Transverse colon (tissue), 4 donors: ENCODE results near the gene FCER2. TPM values are rescaled to one million over a fixed set of nuclear protein-coding genes. Genes with fewer than 3 reads are reported as not detected.

Experiments
- DNase-seq: peaks from one replicate; pipeline ENCODE4 v3.0.0-alpha.2; 2019
- H3K27ac ChIP-seq, 4 donors: fragments of 200-600 bp; sonication (generic); 2 replicates each; pipeline ENCODE4 v1.5.1; 2016 to 2018; ENCODE audit warnings: inconsistent platforms in 4 of 4
- H3K27me3 ChIP-seq: fragments of 200-600 bp; sonication (generic); 2 replicates; pipeline ENCODE4 v1.5.1; 2017; ENCODE audit warnings: inconsistent platforms
- H3K36me3 ChIP-seq, 4 donors: fragments of 200-600 bp; sonication (generic); 2 replicates each; pipeline ENCODE4 v1.5.1; 2017 to 2019; ENCODE audit warnings: inconsistent platforms in 4 of 4
- H3K4me1 ChIP-seq, 4 donors: fragments of 200-600 bp; sonication (generic); 2 replicates each; pipeline ENCODE4 v1.5.1; 2017 to 2020; ENCODE audit warnings: inconsistent platforms in 4 of 4
- H3K4me3 ChIP-seq, 4 donors: fragments of 200-600 bp; sonication (generic); 1 replicate in 1 of 4; 2 replicates in 3 of 4; pipeline versions ENCODE4 v1.5.1 to v1.6.1; 2017 to 2019; ENCODE audit warnings: inconsistent platforms in 4 of 4
- H3K9me3 ChIP-seq, 2 donors: fragments of 200-600 bp; sonication (generic); 2 replicates each; pipeline ENCODE4 v1.5.1; 2017 to 2019; ENCODE audit warnings: inconsistent platforms in 2 of 2
- CTCF ChIP-seq, 5 experiments: fragments of 200-600 bp in 3 of 5; fragments of 450-650 bp in 2 of 5; sonication (generic) in 3 of 5; IDR thresholded peaks; 1 replicate in 2 of 5; 2 replicates in 3 of 5; pipeline ENCODE4 v1.5.1; 2016 to 2017; ENCODE audit warnings: antibody characterized with exemption in 5 of 5, inconsistent platforms in 3 of 5, mild to moderate bottlenecking in 2 of 5, moderate library complexity in 1 of 5
- EP300 ChIP-seq: sonication (generic); formaldehyde crosslinking; IDR thresholded peaks from one replicate; pipeline ENCODE4 v1.6.1; 2017; ENCODE audit warnings: antibody characterized with exemption, low read depth
- POLR2A ChIP-seq: fragments of 450-650 bp; IDR thresholded peaks from one replicate; pipeline ENCODE4 v1.6.1; 2016; ENCODE audit warnings: antibody characterized with exemption, mild to moderate bottlenecking, moderate library complexity
- POLR2AphosphoS5 ChIP-seq, 3 donors: sonication (generic); formaldehyde crosslinking; IDR thresholded peaks; one replicate each; pipeline ENCODE4 v1.6.1; 2016; ENCODE audit warnings: antibody characterized with exemption in 3 of 3
- WGBS, 2 donors: methylation state at CpG; one replicate each; pipeline ENCODE4 v1.1.5; 2018; ENCODE audit warnings: low coverage in 1 of 2; 5-methylcytosine and 5-hydroxymethylcytosine counted together
- in situ Hi-C, 4 donors: fragments of 200-750 bp; cut with MboI; loops; one replicate each; pipeline versions ENCODE4 v1.15.0 to v1.15.1; 2017; ENCODE audit warnings: low sequenced_read_pairs in 3 of 4, low pct_ligation_motif_present in 1 of 4, low pct_unique_long_range_greater_than_20kb in 1 of 4
- intact Hi-C: fragments of 100-400 bp; cut with DNase I; formaldehyde crosslinking; loops from one replicate; pipeline ENCODE4 v1.15.1; 2023; ENCODE audit warnings: low total_unique reads
- total RNA-seq, 4 donors: library from RNA; depleted of rRNA; stranded (reverse); fragments of >200 nt; gene quantifications; one replicate each; pipeline ENCODE4 v1.1.0, GENCODE V29; 2016

The FCER2 gene
- total RNA-seq, 4 donors from 2014 or later, result 0.27 to 10.1 (median 4.3) TPM; not detected in 1

DNA sequence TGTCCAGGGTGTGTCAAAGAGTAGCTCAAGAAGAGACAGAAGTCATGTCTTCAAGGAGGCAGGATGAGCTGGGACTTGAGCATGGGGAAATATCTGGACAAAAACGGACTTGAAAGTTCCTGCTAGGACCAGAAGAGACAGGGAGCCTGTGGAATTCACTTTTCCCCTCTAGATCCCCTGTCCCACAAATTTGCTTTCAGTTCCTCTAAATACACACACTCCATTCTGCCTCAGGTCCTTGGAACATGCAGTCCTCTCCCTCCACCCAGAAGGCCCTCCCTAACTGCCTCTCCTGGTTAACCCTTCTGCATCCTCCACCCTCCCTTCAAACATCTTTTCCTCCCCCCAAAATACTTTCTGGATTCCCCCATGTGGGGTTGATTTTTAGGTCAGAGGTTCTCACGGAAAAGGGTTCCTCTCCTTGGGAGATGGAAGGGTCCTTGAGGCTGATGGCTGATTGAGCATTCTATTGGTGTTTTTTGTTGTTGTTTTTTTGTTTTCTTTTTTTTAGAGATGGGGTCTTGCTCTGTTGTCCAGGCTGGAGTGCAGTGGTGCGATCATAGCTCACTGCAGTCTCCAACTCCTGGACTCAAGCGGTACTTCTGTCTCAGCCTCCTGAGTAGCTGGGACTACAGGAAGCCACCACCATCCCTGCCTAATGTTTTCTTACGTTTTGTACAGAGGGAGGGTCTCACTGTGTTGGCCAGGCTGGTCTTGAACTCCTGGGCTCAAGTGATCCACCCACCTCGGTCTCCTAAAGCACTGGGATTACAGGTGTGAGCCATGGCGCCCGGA is 40.0 kb downstream of the FCER2 start:
- Histone ChIP-seq H3K27ac (no peak overlapping the region), H3K9me3 (no peaks in the 10 kb centered on the region), H3K36me3 (no peaks in the 10 kb centered on the region), H3K27me3 (peaks cover 3% of the 10 kb centered on the region), H3K4me3 (no peak overlapping the region), H3K4me1 (peaks cover 0 to 3% (median 0%) of the 10 kb centered on the region in 4 donors)
- in situ Hi-C loops (loop anchor here in 2 of 4 donors (25.0 kb wide), 2 partner anchors 150 to 300 kb away; no protein-coding TSS in a partner anchor), intact Hi-C loops (no loop called here)
- 71 to 75% methylated on average over 5 to 8 of the region's 8 CpGs for WGBS, 2 donors
- TF ChIP-seq POLR2AphosphoS5 (IDR thresholded peaks at IDR 0.05) (no peak), POLR2A (no peak), CTCF (IDR thresholded peaks at IDR 0.05) (no peak), EP300 (no peak)
- no peak for DNase-seq

DNA sequence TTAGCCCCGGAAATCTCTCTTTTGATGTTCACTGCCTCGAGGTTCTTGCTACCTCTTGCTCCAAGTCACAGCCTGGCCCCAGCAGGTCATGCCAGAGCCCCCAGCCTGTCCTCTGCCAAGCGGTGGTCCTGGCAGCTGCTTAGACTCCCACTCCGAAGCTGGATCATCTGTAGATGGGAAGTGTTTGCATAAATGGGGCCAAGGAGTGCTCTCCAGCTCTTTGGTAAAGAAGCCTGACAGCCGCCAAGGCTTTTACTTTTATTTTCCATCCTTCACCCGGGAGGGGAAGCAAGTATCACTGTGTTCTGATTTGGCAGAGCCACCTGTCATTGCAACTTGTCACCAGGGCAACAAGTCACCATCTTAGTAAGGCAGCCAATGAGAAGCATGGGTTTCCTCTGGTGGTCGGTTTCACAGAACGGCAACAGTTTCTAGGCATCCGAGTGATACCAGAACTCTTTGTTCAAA is 43.7 kb downstream of the FCER2 start:
- DNase-seq, result peak; percentile 37
- intact Hi-C loops, result no loop called here
- no peak overlapping the region for H3K4me3 ChIP-seq

GRCh38 chr19:7657131-7657751 is 44.7 kb downstream of the FCER2 start:
- H3K27ac ChIP-seq, result no peak overlapping the region
- WGBS, 2 donors, result 23 to 44% methylated on average over 3 to 14 of the region's 14 CpGs
- in situ Hi-C loops, result loop anchor here in 2 of 4 donors (10.0 to 25.0 kb wide), 3 partner anchors 138 to 295 kb away; no protein-coding TSS in a partner anchor

More for the DNA sequence above, 43.7 kb downstream of the FCER2 start:
- Histone ChIP-seq H3K4me1 (peaks cover 0 to 3% (median 0%) of the 10 kb centered on the region in 4 donors), H3K9me3 (no peaks in the 10 kb centered on the region), H3K27ac (no peak overlapping the region), H3K36me3 (no peaks in the 10 kb centered on the region), H3K27me3 (no peaks in the 10 kb centered on the region)
- no peak for TF ChIP-seq POLR2A
- in situ Hi-C loops, result loop anchor here in 2 of 4 donors (10.0 to 25.0 kb wide), 3 partner anchors 137 to 296 kb away; no protein-coding TSS in a partner anchor
- 36% methylated on average over 9 of the region's 9 CpGs; no CpG with 5 or more reads in 1 of the 2 donors for WGBS, 2 donors

GRCh38 chr19:7655581-7655980 is 46.4 kb downstream of the FCER2 start:
- Histone ChIP-seq H3K27ac (no peak overlapping the region), H3K27me3 (peaks cover 3% of the 10 kb centered on the region), H3K36me3 (no peaks in the 10 kb centered on the region), H3K4me3 (no peak overlapping the region), H3K9me3 (no peaks in the 10 kb centered on the region), H3K4me1 (peaks cover 4 to 9% (median 4%) of the 10 kb centered on the region in 4 donors)
- whole genome bisulfite sequencing, 2 donors, result 45 to 74% methylated on average over 5 to 8 of the region's 8 CpGs
- no peak for TF ChIP-seq EP300
- TF ChIP-seq POLR2A, result no peak
- no peak for TF ChIP-seq CTCF (IDR thresholded peaks at IDR 0.05)
- TF ChIP-seq POLR2AphosphoS5 (IDR thresholded peaks at IDR 0.05), result no peak
- in situ Hi-C loops, result loop anchor here in 2 of 4 donors (10.0 to 25.0 kb wide), 3 partner anchors 139 to 293 kb away; no protein-coding TSS in a partner anchor
- DNase-seq, result no peak
- intact Hi-C loops, result no loop called here

More at GRCh38 chr19:7657131-7657751, 44.7 kb downstream of the FCER2 start:
- DNase-seq, result no peak
- H3K9me3 ChIP-seq, result no peaks in the 10 kb centered on the region
- H3K36me3 ChIP-seq, result no peaks in the 10 kb centered on the region
- H3K27me3 ChIP-seq, result no peaks in the 10 kb centered on the region
- H3K4me1 ChIP-seq, result peaks cover 3 to 7% (median 3%) of the 10 kb centered on the region in 4 donors
- intact Hi-C loops, result no loop called here
- TF ChIP-seq CTCF (IDR thresholded peaks at IDR 0.05), result no peak
- TF ChIP-seq EP300, result no peak
- TF ChIP-seq POLR2AphosphoS5 (IDR thresholded peaks at IDR 0.05), result no peak
- TF ChIP-seq POLR2A, result no peak
- H3K4me3 ChIP-seq, result no peak overlapping the region
